Prostate gland (tissue), 2 donors: Measurements from ENCODE around the gene BFAR. TPM values are rescaled to one million over a fixed set of nuclear protein-coding genes. Genes with fewer than 3 reads are reported as not detected.

Experiments
- DNase-seq: peaks from one replicate; pipeline ENCODE4 v3.0.0-alpha.2; 2019; ENCODE audit warnings: low spot score
- H3K27ac ChIP-seq, 2 donors: fragments of 200-600 bp; sonication (generic); 2 replicates each; pipeline ENCODE4 v1.5.1; 2017 to 2019
- H3K27me3 ChIP-seq: fragments of 200-600 bp; sonication (generic); replicated peaks from 2 replicates; pipeline ENCODE4 v1.5.1; 2019; ENCODE audit not compliant: insufficient read depth
- H3K36me3 ChIP-seq, 2 donors: fragments of 200-600 bp; sonication (generic); 1 replicate in 1 of 2; 2 replicates in 1 of 2; pipeline versions ENCODE4 v1.5.1 to v1.8.1; 2017 to 2019
- H3K4me1 ChIP-seq: fragments of 200-600 bp; sonication (generic); replicated peaks from 2 replicates; pipeline ENCODE4 v1.5.1; 2019
- H3K4me3 ChIP-seq, 2 donors: fragments of 200-600 bp; sonication (generic); 2 replicates each; pipeline ENCODE4 v1.5.1; 2017 to 2019
- H3K9me3 ChIP-seq: fragments of 200-600 bp; sonication (generic); 2 replicates; pipeline ENCODE4 v1.5.1; 2017
- POLR2A ChIP-seq: fragments of 450-650 bp; IDR thresholded peaks from one replicate; pipeline ENCODE4 v1.6.1; 2016; ENCODE audit warnings: antibody characterized with exemption, mild to moderate bottlenecking
- POLR2AphosphoS5 ChIP-seq: sonication (generic); formaldehyde crosslinking; IDR thresholded peaks from one replicate; pipeline ENCODE4 v1.6.1; 2017; ENCODE audit warnings: antibody characterized with exemption
- WGBS: methylation state at CpG from one replicate; pipeline ENCODE4 v1.1.5; 2018; 5-methylcytosine and 5-hydroxymethylcytosine counted together
- intact Hi-C: fragments of 100-400 bp; cut with DNase I; formaldehyde crosslinking; loops from one replicate; pipeline ENCODE4 v1.14.2; 2022
- total RNA-seq, 2 donors: library from RNA; depleted of rRNA; stranded (reverse); fragments of >200 nt; gene quantifications; one replicate each; pipeline ENCODE4 v1.1.0, GENCODE V29; 2016
- TF ChIP-seq, protein P1 (sequence below), 4 experiments: fragments of 200-600 bp in 2 of 4; fragments of 450-650 bp in 2 of 4; sonication (generic) in 2 of 4; IDR thresholded peaks; 1 replicate in 3 of 4; 2 replicates in 1 of 4; pipeline ENCODE4 v1.5.1; 2016 to 2019; ENCODE audit warnings: antibody characterized with exemption in 4 of 4, mild to moderate bottlenecking in 2 of 4, moderate library complexity in 2 of 4

BFAR gene
- total RNA-seq, 2 donors from 2014 or later, result 30.3 to 67.9 TPM

DNA sequence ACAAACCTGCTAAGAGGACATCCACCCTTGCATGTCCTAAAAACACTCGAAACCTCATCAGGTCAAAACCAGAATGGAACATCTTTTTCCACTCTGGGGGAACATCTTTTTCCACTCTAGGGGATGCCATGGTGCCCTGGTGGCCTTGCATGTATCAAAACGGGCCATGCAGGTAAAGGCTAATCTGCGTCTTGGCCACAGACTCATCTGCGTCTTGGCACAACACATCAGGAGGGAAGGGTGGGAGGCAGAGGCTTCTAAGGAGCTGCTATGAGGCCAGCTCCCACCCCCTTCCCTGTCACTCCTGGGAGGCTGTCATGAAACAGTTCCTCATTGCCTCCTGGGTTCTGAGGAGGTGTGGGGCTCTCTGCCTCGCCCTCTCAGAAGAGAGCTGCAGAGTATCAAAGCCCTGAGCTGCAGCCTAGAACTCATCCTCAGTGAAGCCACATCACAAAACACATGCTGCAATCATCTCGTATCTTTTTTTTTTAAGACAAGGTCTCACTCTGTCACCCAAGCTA is 30.2 kb upstream of the BFAR start:
- Histone ChIP-seq H3K4me3 (no peak overlapping the region), H3K9me3 (no peaks in the 10 kb centered on the region), H3K27ac (no peak overlapping the region), H3K27me3 (no peaks in the 10 kb centered on the region), H3K4me1 (no peaks in the 10 kb centered on the region), H3K36me3 (peaks cover 0 to 3% of the 10 kb centered on the region in 2 donors)
- WGBS, result 94% methylated on average over 6 of the region's 6 CpGs
- no peak for TF ChIP-seq POLR2A
- TF ChIP-seq, protein P1, sequence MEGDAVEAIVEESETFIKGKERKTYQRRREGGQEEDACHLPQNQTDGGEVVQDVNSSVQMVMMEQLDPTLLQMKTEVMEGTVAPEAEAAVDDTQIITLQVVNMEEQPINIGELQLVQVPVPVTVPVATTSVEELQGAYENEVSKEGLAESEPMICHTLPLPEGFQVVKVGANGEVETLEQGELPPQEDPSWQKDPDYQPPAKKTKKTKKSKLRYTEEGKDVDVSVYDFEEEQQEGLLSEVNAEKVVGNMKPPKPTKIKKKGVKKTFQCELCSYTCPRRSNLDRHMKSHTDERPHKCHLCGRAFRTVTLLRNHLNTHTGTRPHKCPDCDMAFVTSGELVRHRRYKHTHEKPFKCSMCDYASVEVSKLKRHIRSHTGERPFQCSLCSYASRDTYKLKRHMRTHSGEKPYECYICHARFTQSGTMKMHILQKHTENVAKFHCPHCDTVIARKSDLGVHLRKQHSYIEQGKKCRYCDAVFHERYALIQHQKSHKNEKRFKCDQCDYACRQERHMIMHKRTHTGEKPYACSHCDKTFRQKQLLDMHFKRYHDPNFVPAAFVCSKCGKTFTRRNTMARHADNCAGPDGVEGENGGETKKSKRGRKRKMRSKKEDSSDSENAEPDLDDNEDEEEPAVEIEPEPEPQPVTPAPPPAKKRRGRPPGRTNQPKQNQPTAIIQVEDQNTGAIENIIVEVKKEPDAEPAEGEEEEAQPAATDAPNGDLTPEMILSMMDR (IDR thresholded peaks at IDR 0.05), result no peak
- no peak for TF ChIP-seq POLR2AphosphoS5
- DNase-seq, result no peak
- intact Hi-C loops, result no loop called here

DNA sequence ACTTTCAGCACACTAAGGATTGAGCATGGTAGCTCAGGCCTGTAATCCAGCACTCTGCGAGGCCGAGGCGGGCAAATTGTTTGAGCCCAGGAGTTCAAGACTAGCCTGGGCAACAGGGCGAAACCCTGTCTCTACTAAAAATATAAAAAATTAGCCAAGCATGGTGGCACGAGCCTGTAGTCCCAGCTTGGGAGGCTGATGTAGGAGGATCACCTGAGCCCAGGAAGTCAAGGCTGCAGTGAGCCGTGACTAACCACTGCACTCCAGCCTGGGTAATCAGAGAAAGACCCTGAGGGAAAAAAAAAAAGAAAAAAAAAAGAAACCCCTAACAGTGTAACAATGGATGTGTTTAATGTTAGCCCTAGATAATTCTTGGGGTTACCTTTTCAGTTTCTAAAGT is 26.6 kb upstream of the BFAR start:
- Histone ChIP-seq H3K4me1 (no peaks in the 10 kb centered on the region), H3K27me3 (no peaks in the 10 kb centered on the region), H3K9me3 (no peaks in the 10 kb centered on the region), H3K4me3 (no peak overlapping the region), H3K36me3 (peaks cover 5 to 7% of the 10 kb centered on the region in 2 donors), H3K27ac (no peak overlapping the region)
- TF ChIP-seq POLR2A, result no peak
- TF ChIP-seq, protein P1 (IDR thresholded peaks at IDR 0.05), result no peak
- no peak for TF ChIP-seq POLR2AphosphoS5
- 95% methylated on average over 6 of the region's 6 CpGs for WGBS
- intact Hi-C loops, result no loop called here
- no peak for DNase-seq

DNA sequence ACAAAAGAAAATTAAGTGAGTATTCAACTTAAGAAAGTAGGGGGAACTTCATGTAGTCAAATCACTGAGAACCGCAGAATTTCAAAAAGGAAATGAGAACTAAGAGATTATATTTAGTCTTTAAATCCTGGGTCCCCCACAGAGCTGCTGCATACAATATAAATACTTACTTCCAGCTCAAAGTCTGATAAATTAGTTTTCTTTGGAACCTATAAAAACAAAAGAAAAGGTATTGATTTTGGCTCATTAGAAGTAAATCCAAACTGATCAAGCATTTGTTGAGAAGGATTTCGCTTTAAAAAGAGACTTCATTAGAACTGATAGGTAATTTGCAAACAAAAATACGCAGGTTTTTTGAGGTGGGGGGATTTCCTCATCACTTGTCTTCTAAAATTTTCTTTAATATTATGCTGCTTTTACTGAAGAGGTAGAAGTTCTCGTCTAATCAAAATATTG is 24.6 kb upstream of the BFAR start:
- intact Hi-C loops, result no loop called here
- no peaks in the 10 kb centered on the region for H3K4me1 ChIP-seq
- peaks cover 5 to 10% of the 10 kb centered on the region in 2 donors for H3K36me3 ChIP-seq
- H3K27me3 ChIP-seq, result no peaks in the 10 kb centered on the region
- no peak for DNase-seq
- WGBS, result 92% methylated on average over 4 of the region's 4 CpGs
- no peak overlapping the region for H3K4me3 ChIP-seq
- TF ChIP-seq, protein P1 (IDR thresholded peaks at IDR 0.05), result no peak
- no peak for TF ChIP-seq POLR2AphosphoS5
- TF ChIP-seq POLR2A, result no peak
- no peaks in the 10 kb centered on the region for H3K9me3 ChIP-seq
- no peak overlapping the region for H3K27ac ChIP-seq

DNA sequence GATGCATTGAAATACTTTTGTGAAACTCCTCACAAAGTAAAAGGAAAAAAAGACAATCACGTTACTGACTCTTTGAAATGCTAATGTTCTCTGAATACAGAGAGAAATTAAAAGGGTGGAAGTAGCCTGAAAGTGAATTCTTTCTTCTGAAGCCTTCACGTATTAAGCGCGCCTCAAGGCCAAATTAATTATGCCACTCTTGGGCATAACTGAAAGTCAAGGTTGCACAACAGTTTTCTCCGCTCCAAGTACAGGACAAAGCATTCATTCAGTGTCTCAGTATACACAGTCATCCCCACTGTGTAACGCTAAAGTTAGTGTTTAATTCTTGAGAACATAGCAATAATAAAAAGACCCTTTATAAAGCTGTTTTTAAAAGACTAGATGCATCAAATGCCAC is 24.1 kb upstream of the BFAR start:
- Histone ChIP-seq H3K36me3 (peaks cover 5 to 8% of the 10 kb centered on the region in 2 donors), H3K4me1 (no peaks in the 10 kb centered on the region), H3K27me3 (no peaks in the 10 kb centered on the region), H3K27ac (no peak overlapping the region), H3K4me3 (no peak overlapping the region), H3K9me3 (no peaks in the 10 kb centered on the region)
- intact Hi-C loops, result no loop called here
- 77% methylated on average over 6 of the region's 6 CpGs for WGBS
- no peak for TF ChIP-seq POLR2AphosphoS5
- TF ChIP-seq POLR2A, result no peak
- TF ChIP-seq, protein P1 (IDR thresholded peaks at IDR 0.05), result no peak
- DNase-seq, result no peak

DNA sequence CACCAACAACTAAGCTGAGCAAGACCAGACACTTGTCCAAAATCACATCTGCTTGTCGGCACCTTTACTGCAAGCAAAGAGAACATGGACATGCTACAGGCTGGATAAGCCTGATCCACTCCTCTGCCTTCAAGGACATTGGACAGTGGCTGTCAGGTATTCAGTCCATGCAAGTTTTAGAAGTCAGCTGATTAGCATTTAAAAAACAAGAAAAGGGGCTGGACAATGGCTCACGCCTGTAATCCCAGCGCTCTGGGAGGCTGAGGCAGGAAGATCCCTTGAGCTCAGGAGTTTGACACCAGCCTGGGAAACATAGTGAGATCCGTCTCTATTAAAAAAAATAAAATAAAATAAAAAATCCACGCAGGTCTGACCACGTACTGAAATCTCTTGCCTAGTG is 23.0 kb upstream of the BFAR start:
- H3K4me1 ChIP-seq, result no peaks in the 10 kb centered on the region
- H3K4me3 ChIP-seq, result no peak overlapping the region
- TF ChIP-seq POLR2A (no peak), POLR2AphosphoS5 (no peak)
- TF ChIP-seq, protein P1 (IDR thresholded peaks at IDR 0.05), result no peak
- no peak overlapping the region for H3K27ac ChIP-seq
- H3K9me3 ChIP-seq, result no peaks in the 10 kb centered on the region
- H3K36me3 ChIP-seq, result peaks cover 5 to 7% of the 10 kb centered on the region in 2 donors
- intact Hi-C loops, result no loop called here
- no peak for DNase-seq
- no peaks in the 10 kb centered on the region for H3K27me3 ChIP-seq
- 92% methylated on average over 6 of the region's 6 CpGs for WGBS
